A549 (cell line): ENCODE measurements around the gene CNTNAP2. TPM values are rescaled to one million over a fixed set of nuclear protein-coding genes. Genes with fewer than 3 reads are reported as not detected.

ENCODE experiments used
- ATAC-seq, 2 experiments: fragments of 200-7000 bp in 1 of 2; fragments of >200 bp in 1 of 2; cut with Nextera tagmentation in 1 of 2; cut with Tn5 transposase in 1 of 2; 3 replicates each; pipeline versions ENCODE4 v1.8.0 to v1.9.1; 2018 to 2020; ENCODE audit warnings: mild to moderate bottlenecking in 1 of 2, moderate library complexity in 1 of 2
- CTCF ChIA-PET: fragments of 300-600 bp; sonication (Branson Sonifier 250); formaldehyde crosslinking; extraction: SDS; loops from one replicate; lab custom pipeline; 2021; ENCODE audit warnings: antibody characterized with exemption, inconsistent platforms; lab: Yijun Ruan, JAX
- POLR2A ChIA-PET: fragments of 350-600 bp; formaldehyde crosslinking; extraction: SDS; loops from one replicate; lab custom pipeline; 2021; ENCODE audit warnings: antibody characterized with exemption, inconsistent platforms; lab: Yijun Ruan, JAX
- DNase-seq, 2 experiments: peaks; one replicate each; pipeline versions ENCODE4 v3.0.0 to v3.0.0-alpha.2; 2011 to 2016; ENCODE audit warnings: low read depth in 1 of 2, low spot score in 1 of 2
- FAIRE-seq: peaks from 2 replicates; lab custom pipeline; 2011; peaks lifted over from hg19 to GRCh38; lab: Jason Lieb, UNC
- H3K27ac ChIP-seq, 2 experiments: fragments of >200 bp; sonication (Bioruptor Twin); formaldehyde crosslinking; 3 replicates each; pipeline ENCODE4 v1.5.1; 2016 to 2017
- H3K4me1 ChIP-seq: fragments of >200 bp; sonication (Bioruptor Twin); formaldehyde crosslinking; 3 replicates; pipeline ENCODE4 v1.6.1; 2016
- H3K4me2 ChIP-seq: fragments of >200 bp; sonication (Bioruptor Twin); formaldehyde crosslinking; 3 replicates; pipeline ENCODE4 v1.6.1; 2016
- H3K4me3 ChIP-seq: fragments of >200 bp; sonication (Bioruptor Twin); formaldehyde crosslinking; 3 replicates; pipeline ENCODE4 v1.5.1; 2016
- H3K9me3 ChIP-seq: fragments of >200 bp; sonication (Bioruptor Twin); formaldehyde crosslinking; 3 replicates; pipeline ENCODE4 v1.6.1; 2016
- BCL3 ChIP-seq: fragments of >200 bp; sonication (Bioruptor Twin); formaldehyde crosslinking; IDR thresholded peaks from 3 replicates; pipeline ENCODE4 v1.6.1; 2016
- CEBPB ChIP-seq, 2 experiments: fragments of >200 bp in 1 of 2; sonication (Bioruptor Twin) in 1 of 2; formaldehyde crosslinking in 1 of 2; IDR thresholded peaks; 2 replicates each; pipeline ENCODE4 v1.6.1; 2012 to 2016
- CHD4 ChIP-seq: fragments of 200-600 bp; sonication (generic); IDR thresholded peaks from 2 replicates; pipeline ENCODE4 v1.6.1; 2016; ENCODE audit warnings: antibody characterized with exemption, mild to moderate bottlenecking, borderline replicate concordance
- E2F6 ChIP-seq: IDR thresholded peaks from 2 replicates; pipeline ENCODE4 v1.6.1; 2012; ENCODE audit warnings: low read depth, borderline replicate concordance
- EHF ChIP-seq: fragments of 250-450 bp; sonication (Bioruptor Pico); IDR thresholded peaks from 2 replicates; pipeline ENCODE4 v1.5.0; 2020; ENCODE audit warnings: mild to moderate bottlenecking
- EP300 ChIP-seq, 2 experiments: fragments of >200 bp; sonication (Bioruptor Twin); formaldehyde crosslinking; IDR thresholded peaks; 2 replicates in 1 of 2; 3 replicates in 1 of 2; pipeline ENCODE4 v1.6.1; 2016 to 2017
- ESRRA ChIP-seq: fragments of 150-350 bp; IDR thresholded peaks from 2 replicates; pipeline ENCODE4 v1.6.1; 2014; ENCODE audit warnings: mild to moderate bottlenecking, low read length, borderline replicate concordance
- FOXS1 ChIP-seq: fragments of 250-450 bp; sonication (Bioruptor Pico); IDR thresholded peaks from 2 replicates; pipeline ENCODE4 v1.5.0; 2020; ENCODE audit warnings: mild to moderate bottlenecking, moderate library complexity
- GATA3 ChIP-seq: IDR thresholded peaks from 2 replicates; pipeline ENCODE4 v1.6.1; 2012; ENCODE audit warnings: borderline replicate concordance
- HES2 ChIP-seq: fragments of >200 bp; sonication (Bioruptor Twin); formaldehyde crosslinking; IDR thresholded peaks from 2 replicates; pipeline ENCODE4 v1.6.1; 2016
- HOXA7 ChIP-seq: fragments of 250-450 bp; sonication (Bioruptor Pico); IDR thresholded peaks from 2 replicates; pipeline ENCODE4 v1.5.0; 2020; ENCODE audit warnings: mild to moderate bottlenecking, moderate library complexity
- JUN ChIP-seq, 2 experiments: fragments of >200 bp; sonication (Bioruptor Twin); formaldehyde crosslinking; IDR thresholded peaks; 2 replicates in 1 of 2; 3 replicates in 1 of 2; pipeline ENCODE4 v1.6.1; 2016 to 2017
- MAFK ChIP-seq: fragments of 450-650 bp; IDR thresholded peaks from 2 replicates; pipeline ENCODE4 v1.6.1; 2014; ENCODE audit not compliant: partially characterized antibody
- MAX ChIP-seq: IDR thresholded peaks from 2 replicates; pipeline ENCODE4 v1.6.1; 2012
- MYC ChIP-seq: IDR thresholded peaks from 2 replicates; pipeline ENCODE4 v1.6.1; 2012; ENCODE audit warnings: mild to moderate bottlenecking, inconsistent platforms, low read length, improper control_type of control experiment, borderline replicate concordance
- PHF8 ChIP-seq: fragments of 200-600 bp; sonication (generic); IDR thresholded peaks from 2 replicates; pipeline ENCODE4 v1.6.1; 2016; ENCODE audit warnings: low read depth, mild to moderate bottlenecking, antibody characterized with exemption, moderate library complexity, borderline replicate concordance
- RFX5 ChIP-seq: fragments of 450-650 bp; IDR thresholded peaks from 2 replicates; pipeline ENCODE4 v1.7.1; 2014; ENCODE audit warnings: antibody characterized with exemption, mild to moderate bottlenecking, moderate library complexity
- RNF2 ChIP-seq: fragments of 200-600 bp; sonication (generic); IDR thresholded peaks from 2 replicates; pipeline ENCODE4 v1.6.1; 2016; ENCODE audit warnings: low read depth, mild to moderate bottlenecking, antibody characterized with exemption, moderate library complexity, borderline replicate concordance
- SREBF2 ChIP-seq: fragments of 450-650 bp; IDR thresholded peaks from 2 replicates; pipeline ENCODE4 v1.6.1; 2014; ENCODE audit warnings: mild to moderate bottlenecking, moderate library complexity
- ZC3H11A ChIP-seq: fragments of 450-650 bp; IDR thresholded peaks from 2 replicates; pipeline ENCODE4 v1.6.1; 2014; ENCODE audit warnings: antibody characterized with exemption, mild to moderate bottlenecking
- ZFP36 ChIP-seq: fragments of 450-650 bp; IDR thresholded peaks from 2 replicates; pipeline ENCODE4 v1.6.1; 2014; ENCODE audit warnings: borderline replicate concordance; ENCODE audit not compliant: partially characterized antibody
- ZSCAN20 ChIP-seq: fragments of 250-450 bp; sonication (Bioruptor Pico); IDR thresholded peaks from 2 replicates; pipeline ENCODE4 v1.8.0; 2022; ENCODE audit warnings: mild to moderate bottlenecking, moderate library complexity
- WGBS: methylation state at CpG from one replicate; pipeline ENCODE4 v1.1.6; 2017; ENCODE audit errors: missing lambda C conversion rate; 5-methylcytosine and 5-hydroxymethylcytosine counted together
- polyA plus RNA-seq, 4 experiments: library from polyadenylated mRNA; depleted of rRNA in 3 of 4; stranded (reverse); fragments of >200 nt; fragmentation: RNase III in 1 of 4; extraction: RNeasy Plus Mini Kit Qiagen cat#74134 plus additional on column Dnase treatment in 1 of 4; gene quantifications; 2 replicates in 3 of 4; 3 replicates in 1 of 4; pipeline ENCODE4 v1.2.3, GENCODE V29; 2011 to 2017

Gene CNTNAP2
- polyA plus RNA-seq, 2 of the 4 experiments (the other 2 are of a cell fraction): 0.05 to 0.13 TPM

- WGBS: 63% methylated on average over 1 of the region's 1 CpG
- Histone ChIP-seq H3K4me2 (no peak overlapping the region), H3K27ac (no peak overlapping the region), H3K9me3 (peaks cover 4% of the 10 kb centered on the region; the same call in 2 of the 3 replicates), H3K4me3 (no peak overlapping the region), H3K4me1 (peaks cover 3% of the 10 kb centered on the region; the same call in 1 of the 3 replicates)
- no peak for ATAC-seq
- no peak for TF ChIP-seq RNF2
- no peak for TF ChIP-seq MAX
- TF ChIP-seq ZC3H11A: no peak
- TF ChIP-seq BCL3: no peak
- TF ChIP-seq MYC: no peak
- no peak for FAIRE-seq
- CTCF ChIA-PET: no interaction called here
- POLR2A ChIA-PET: no interaction called here
- DNase-seq: no peak
These were observed 2217.9 kb downstream of the CNTNAP2 start for GRCh38 chr7:148334441-148334956.

- WGBS: 51% methylated on average over 6 of the region's 6 CpGs
- no peak overlapping the region for H3K4me3 ChIP-seq
- H3K9me3 ChIP-seq: peaks cover 4% of the 10 kb centered on the region; the same call in 1 of the 3 replicates
- no peak; a peak in 1 of 6 replicates for ATAC-seq
- peaks cover 5% of the 10 kb centered on the region; the same call in 1 of the 3 replicates for H3K4me1 ChIP-seq
- H3K27ac ChIP-seq: no peak overlapping the region
- POLR2A ChIA-PET: no interaction called here
- no peak for TF ChIP-seq ZSCAN20 (CRISPR knock-in tag)
- TF ChIP-seq MAFK: peak; percentile 66
- TF ChIP-seq, all 56 proteins: peak for 1
- no peak overlapping the region for H3K4me2 ChIP-seq
- peak in 1 of 2 experiments; percentile 22 for DNase-seq
- CTCF ChIA-PET: interaction anchor here (0.6 kb wide), 1 partner anchor 1043 kb away, joined by 3 read pairs; no protein-coding TSS in a partner anchor
- FAIRE-seq: no peak
These were observed 2218.5 kb downstream of the CNTNAP2 start for GRCh38 chr7:148334959-148335577.

GRCh38 chr7:148335790-148336189 is 2219.2 kb downstream of the CNTNAP2 start:
- peaks cover 5% of the 10 kb centered on the region; the same call in 1 of the 3 replicates for H3K4me1 ChIP-seq
- no peak overlapping the region for H3K4me2 ChIP-seq
- no peak overlapping the region for H3K27ac ChIP-seq
- no peak for ATAC-seq
- WGBS: 2% methylated on average over 1 of the region's 1 CpG
- H3K9me3 ChIP-seq: peaks cover 4% of the 10 kb centered on the region; the same call in 1 of the 3 replicates
- no peak for FAIRE-seq
- ChIA-PET POLR2A (no interaction called here), CTCF (no interaction called here)
- TF ChIP-seq ZC3H11A (no peak), JUN (IDR thresholded peaks at IDR 0.05) (no peak), SREBF2 (no peak), HES2 (no peak), RFX5 (no peak), PHF8 (no peak), ESRRA (no peak), EHF (CRISPR knock-in tag) (no peak)
- no peak overlapping the region for H3K4me3 ChIP-seq
- no peak for DNase-seq

GRCh38 chr7:148336411-148336810 is 2219.8 kb downstream of the CNTNAP2 start:
- 80% methylated on average over 3 of the region's 3 CpGs for WGBS
- peaks cover 2% of the 10 kb centered on the region; the same call in 1 of the 3 replicates for H3K9me3 ChIP-seq
- FAIRE-seq: no peak
- no peak for TF ChIP-seq GATA3
- TF ChIP-seq RFX5: no peak
- TF ChIP-seq ZFP36: no peak
- TF ChIP-seq FOXS1 (CRISPR knock-in tag): no peak
- TF ChIP-seq EP300 (IDR thresholded peaks at IDR 0.05): no peak
- no peak for TF ChIP-seq EHF (CRISPR knock-in tag)
- TF ChIP-seq HOXA7 (CRISPR knock-in tag): no peak
- TF ChIP-seq PHF8: no peak
- no peak for TF ChIP-seq E2F6
- no peak for TF ChIP-seq CHD4
- TF ChIP-seq CEBPB (IDR thresholded peaks at IDR 0.05): no peak
- TF ChIP-seq, all 56 proteins: peak for 0
- Histone ChIP-seq H3K4me2 (no peak overlapping the region), H3K4me1 (peaks cover 5% of the 10 kb centered on the region; the same call in 1 of the 3 replicates), H3K27ac (no peak overlapping the region), H3K4me3 (no peak overlapping the region)
- CTCF ChIA-PET: interaction anchor here (1.0 kb wide), 1 partner anchor 15 kb away, joined by 3 read pairs; no protein-coding TSS in a partner anchor
- POLR2A ChIA-PET: no interaction called here
- ATAC-seq: no peak
- DNase-seq: no peak
